HL-60/S4 treated with retinoic acid at 250 ng/mL for 4 days and 3 days (cell line): ENCODE measurements around the gene ZBTB7C.

ENCODE experiments used
- in situ Hi-C: fragments of 300-500 bp; cut with MboI; formaldehyde crosslinking; loops from 2 replicates; pipeline ENCODE4 v1.7.0; 2022; ENCODE audit warnings: low sequenced_read_pairs

ZBTB7C gene

DNA sequence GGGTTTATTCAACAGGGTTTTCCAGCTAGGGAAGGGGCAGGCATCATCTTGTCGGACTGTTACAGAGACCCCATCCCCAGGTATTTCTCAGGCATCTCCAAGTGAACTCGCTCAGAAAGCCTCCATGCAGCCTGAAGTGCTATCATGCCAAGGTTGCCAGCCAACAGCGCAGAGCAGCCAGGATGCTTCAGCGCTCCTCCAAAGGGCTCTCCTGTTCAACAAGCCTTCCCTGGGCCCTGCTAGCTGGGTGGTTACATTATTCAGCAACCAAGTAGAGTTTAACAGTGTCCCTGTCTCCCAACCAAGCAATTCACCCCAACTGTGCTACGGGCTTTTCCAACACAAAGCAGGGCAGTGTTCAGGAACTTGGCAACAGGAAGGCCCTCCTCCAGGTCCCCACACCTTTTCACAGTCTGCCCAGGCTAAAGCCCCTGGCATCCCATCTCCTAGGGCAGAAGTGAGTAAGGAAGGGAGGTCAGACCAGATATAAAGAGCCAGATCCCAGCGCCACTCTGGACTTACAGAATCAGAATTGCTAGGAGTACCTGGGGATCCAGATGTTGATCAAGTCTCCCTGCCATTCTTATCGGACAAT, 52.9 kb downstream of the ZBTB7C start:
- in situ Hi-C loops, result no loop called here

DNA sequence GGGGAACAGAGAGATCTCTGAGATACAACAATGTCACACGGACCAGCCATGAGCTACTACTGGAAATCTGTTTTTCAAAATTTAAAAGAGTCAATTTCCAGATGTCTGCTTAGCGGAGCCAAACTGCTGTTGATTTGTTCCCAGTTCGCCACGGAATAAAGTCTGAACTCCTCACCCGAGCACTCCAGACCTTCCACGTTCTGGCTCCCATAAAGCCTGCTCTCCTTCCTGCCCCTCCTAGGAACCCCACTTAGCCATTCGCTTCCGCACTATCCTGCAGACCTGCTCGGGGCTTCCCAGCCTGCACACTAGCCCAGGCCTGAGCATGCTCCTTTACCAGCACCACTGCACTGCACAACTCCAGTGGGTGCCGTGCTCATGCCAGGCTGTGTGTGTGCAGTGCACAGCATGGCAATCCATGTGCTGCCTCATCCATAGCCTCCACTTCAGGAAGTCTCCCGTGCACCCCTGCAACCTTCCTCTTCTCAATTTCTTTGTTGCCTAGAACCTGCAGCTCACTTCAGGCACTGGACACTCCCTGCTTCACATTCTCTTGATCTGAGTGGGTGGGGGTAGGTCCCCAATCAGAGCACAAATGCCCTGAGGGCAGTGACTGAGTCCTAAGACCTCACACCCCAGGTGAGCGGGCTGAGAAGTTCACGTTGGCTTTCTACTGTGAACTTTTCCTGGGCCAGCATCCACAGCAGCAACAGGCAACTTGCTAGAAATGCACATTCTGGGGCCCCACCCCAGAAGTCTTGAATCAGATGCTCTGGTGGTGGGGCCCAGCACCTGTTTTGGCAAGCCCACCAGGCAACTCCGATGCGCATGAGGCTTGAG, 53.7 kb downstream of the ZBTB7C start:
- in situ Hi-C loops, result no loop called here

DNA sequence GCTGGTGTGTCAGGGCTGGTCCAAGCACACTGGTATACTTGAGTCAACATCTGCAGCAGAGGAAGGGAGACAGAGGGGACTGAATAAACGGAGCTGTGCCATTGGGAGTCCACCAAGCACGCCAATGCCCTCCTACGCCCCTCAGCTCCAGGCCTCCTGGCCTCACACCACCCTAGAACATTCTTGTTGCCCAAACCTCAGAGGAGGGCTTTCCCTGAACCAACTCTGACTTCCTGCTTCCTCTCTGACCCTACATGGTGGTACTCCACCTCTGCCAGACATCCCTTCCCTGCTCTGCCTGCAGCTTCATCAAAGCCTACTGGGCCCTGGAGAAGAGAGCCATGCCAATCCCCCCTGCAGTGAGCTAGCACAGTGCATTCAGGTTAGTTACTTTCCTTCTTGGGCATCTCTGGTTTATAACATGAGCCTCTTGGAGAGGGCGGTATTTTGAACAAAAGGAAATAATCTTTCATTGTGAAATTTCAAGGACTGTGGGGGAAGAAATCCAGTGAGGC, 54.4 kb downstream of the ZBTB7C start:
- in situ Hi-C loops, result no loop called here

DNA sequence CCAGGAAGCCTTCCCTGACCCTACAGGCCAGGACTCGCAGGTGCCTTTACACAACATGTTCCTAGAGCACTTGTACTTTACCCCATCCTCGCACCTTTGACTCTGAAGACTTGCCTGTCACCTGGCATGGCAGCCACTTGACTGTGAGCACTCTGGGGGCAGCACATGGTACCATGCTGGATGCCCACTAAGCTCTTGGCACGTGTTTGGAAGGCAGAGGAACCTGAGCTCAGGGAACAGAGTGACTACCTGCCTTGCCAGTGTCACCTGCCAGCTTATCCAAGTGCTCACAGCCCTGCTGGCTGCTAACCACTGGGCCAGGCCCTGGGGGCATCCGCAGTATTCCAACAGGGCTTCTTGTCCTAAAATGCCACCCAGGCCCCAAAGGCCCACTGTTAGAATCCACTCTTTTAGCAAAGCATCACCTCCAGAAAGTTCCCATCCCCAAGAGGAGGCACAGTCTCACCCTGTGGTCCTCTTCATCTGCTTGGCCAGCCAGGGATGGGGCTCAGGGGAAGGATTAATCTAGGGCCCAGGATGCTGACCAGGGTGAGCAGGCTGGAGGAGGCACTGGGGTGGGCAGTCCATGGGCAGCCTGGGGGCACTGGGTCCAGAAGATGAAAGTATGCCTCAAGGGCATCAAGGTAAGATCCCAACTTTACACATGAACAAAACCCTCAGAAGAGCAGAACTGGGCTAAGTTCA, 57.0 kb downstream of the ZBTB7C start:
- in situ Hi-C loops, result no loop called here

DNA sequence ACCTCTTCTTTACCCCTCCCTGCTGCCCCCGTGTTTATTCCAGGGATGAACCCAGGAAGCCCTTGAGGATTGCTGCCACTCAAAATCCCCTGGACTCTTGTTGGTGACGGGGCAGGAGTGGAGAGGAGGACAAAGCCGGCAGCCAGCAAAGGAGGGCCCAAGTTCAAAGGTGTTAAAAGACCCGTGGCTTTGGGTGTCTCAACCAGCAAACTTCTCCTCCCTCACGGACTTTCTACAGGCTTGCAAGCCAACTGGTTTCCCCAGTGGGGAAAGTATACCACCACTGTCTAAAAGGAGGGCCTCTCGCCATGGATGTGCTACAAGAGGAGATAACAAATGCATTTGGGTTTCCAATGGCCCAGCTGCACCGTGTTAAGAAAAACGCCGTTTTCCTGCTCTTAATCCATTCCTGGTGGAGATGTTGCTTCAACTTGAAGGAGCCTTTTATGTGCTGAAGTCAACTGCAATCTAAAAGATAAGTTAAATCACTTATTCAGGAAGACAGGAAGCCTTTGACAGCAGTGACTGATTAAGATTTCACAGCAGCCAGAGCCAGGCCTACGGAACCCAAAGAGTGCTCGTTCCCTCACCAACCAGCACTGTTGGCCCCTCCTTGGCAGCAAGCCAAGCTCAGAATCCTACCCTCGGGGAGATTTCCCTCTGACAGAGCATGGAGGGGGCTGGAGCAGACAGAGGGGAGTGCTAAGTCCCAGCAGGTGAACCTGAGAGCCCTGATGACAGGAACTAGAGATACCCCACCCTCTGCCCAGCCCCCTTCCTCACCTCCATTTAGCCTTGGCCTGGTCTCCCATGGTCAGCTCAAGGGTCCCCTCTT, 57.8 kb downstream of the ZBTB7C start:
- in situ Hi-C loops, result no loop called here

DNA sequence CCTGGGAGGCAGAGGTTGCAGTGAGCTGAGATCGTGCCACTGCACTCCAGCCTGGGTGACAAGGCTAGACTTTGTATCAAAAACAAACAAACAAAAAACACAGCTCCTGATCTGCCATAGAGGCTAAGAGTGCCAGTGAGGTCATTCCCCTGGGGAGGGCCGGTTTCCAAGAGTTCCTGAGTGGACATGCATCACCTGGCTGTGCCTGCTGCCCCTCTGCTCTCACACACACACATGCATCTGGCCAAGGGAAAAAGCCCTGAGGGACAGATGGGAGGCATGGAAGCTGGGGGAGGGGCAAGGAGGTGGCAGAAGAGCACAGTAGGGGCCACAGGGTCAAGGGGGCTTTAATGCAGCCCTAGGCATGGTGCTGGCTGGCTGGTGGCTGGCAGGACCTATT, 60.4 kb downstream of the ZBTB7C start:
- in situ Hi-C loops, result no loop called here

DNA sequence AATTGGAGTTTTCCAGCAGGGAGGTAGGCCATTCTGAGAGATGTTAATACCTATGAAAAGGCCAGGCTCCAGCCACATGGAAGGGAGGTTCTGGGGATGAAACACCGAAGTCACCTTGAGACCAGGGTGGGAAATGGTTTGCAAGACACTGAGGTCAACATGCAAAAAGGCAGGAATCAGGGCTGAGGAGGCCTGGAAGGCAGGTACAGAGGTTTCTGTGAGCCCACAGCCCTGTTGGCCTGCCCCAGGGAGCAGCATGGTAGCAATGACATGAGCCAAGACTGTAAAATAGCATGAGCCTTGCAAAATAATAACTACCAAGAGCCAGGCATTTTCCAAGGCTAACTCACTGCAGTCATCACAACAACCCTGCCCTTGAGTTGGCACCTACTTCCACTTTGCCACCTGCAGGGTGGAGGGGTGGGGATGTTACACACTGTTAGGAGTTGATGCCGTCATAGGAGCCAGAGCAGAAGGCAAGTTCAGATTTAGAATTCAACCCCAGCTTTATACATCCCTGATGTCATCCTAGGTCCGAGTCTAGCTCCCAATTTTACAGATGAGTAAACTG, 61.3 kb downstream of the ZBTB7C start:
- in situ Hi-C loops, result no loop called here

DNA sequence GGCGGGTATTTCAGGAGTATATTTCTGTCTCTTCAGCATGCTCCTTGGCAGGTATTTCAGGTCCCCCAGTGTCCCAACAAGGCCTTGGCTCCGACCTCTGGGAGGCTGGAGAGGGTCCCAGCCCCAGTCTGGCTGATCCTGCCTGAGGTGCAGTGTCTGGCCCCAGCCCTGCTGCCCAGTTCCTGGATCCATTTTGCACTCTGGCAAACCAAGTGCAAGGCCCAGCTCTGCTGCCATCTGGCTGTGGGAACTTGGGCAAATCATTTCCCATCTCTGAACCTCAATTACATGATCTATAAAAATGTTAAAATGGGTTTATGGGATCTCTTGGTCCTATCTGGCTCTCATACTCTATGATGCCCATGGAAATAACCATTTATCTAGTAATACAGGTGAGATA, 63.6 kb downstream of the ZBTB7C start:
- in situ Hi-C loops, result no loop called here

DNA sequence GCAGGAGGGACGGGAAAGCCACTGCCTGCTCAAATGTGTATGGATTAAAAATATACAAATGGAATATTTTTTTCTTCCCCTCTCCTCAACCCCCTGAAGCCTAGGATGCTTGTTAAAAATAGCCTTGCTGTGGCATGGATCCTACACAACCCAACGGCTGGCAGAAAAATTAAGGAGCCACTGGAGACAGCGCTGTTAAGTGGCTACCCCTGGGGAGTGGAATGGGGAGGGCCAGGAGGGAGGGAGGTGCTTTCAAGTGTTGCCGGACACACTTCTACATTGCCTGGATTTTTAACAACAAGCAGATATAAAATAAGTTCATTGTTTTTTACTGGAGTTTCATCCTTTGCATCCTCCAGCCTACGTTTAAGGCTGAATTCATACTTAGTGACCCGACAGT, 66.6 kb downstream of the ZBTB7C start:
- in situ Hi-C loops, result no loop called here

DNA sequence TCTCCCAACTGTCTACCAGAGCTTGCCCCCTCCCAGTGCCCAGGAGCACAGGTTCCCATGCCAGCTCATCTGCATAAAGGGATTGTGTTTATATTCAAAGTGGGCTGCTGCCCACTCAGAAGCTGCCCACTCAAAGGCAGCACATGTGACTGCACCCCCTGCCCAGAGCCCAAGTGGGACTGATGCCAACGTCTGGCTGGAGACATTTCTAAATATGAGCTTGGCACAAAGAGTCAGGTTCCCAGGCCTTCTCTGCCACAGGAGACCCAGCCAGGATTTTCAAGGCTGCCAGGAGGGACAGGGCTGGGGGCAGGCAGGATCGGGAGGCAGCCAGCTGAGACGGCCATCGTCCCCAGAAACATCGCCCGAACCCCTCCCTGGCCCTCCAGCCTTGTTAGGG, 67.1 kb downstream of the ZBTB7C start:
- in situ Hi-C loops, result no loop called here

DNA sequence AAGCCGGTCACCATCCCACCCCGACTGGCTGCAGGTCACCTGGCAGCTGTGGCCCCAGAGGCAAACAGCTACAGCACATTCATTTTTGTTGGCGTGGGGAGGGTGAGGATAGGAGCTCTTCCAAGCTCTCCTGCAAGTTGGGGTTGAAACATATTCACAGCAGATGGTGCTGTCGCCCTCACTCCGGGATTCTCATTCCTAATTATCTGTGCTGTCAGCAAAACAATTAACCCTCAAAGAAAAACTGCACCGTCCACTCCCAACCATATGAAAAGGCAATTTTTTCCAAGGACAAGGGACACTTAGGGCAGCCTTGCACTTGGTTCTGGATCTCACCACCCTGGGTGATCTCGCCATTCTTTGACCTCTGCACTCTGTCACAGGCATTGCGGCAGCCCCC, 68.6 kb downstream of the ZBTB7C start:
- in situ Hi-C loops, result no loop called here

DNA sequence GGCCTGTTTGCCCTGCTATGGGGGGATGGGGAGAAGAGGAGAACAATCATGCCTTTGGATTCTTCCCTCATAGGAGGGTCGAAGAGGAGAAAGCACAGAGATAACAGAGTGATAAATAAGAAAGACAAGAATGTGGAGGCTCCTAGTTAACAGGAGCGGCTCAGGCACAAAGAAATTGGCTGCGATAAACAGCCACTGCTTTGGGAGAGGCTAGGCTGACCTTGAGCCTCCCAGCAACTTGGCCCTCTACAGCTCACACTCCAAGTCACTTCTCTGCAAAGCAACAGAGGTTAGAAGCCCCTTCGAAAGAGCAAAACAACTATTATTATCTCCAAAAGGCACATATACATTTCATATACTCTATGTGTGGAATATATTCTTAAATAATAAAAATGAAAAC, 69.5 kb downstream of the ZBTB7C start:
- in situ Hi-C loops, result no loop called here

DNA sequence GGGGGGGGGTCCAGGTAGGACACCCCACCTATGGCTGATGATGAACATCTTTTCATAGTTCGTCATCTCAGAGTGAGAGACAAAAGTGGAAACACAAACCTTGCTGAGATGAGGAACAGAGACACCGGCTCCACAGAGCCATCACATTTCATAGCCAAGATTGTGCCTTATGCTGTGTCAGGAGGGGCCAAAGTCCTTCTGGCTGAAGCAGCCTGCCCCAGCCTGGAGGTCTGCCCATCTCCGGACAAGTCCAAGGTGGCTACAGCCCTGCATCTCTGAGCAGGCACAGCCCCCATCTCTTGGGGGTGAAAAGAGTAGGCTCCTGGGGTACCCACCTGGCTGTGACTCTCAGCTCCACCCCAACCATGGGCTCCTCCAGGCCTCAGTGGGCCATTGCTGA, 70.3 kb downstream of the ZBTB7C start:
- in situ Hi-C loops, result no loop called here

DNA sequence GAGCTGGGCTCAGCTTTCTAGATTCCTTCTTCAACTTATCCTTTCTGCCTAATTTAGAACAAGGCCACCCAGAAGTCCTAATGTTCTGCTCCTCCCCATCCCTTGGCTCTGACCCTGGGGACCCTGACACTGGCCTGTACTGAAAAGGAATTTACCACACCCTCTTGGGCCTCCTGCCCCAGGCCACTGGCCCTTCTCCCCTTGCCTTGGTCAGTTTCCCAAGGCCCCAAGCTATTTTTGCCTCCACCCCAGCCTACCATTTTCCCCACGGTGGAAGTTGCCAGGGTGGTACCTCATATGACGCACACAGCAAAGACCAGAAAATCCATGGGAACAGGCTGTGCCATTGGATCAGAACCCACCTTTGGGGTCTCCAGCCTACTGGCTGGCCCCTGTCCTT, 72.1 kb downstream of the ZBTB7C start:
- in situ Hi-C loops, result no loop called here

DNA sequence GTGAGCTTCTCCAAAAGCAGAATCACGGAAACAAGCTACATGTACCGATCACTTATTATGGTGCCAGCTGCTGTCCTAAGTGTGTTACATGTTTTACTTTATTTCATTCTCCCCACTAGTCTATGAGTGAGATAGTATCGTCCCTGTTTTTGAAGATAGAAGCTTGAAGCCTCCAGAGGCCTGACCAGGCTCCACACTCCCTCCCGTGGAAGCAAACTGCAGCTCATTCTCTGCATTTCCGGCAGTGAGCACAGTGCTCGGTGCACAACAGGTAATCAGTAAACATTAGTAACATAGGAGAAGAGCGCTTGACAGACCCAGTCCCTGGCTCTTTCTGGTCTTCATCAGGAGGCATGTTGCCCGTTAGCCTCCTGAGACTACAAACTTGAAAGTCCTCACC, 72.9 kb downstream of the ZBTB7C start:
- in situ Hi-C loops, result no loop called here

DNA sequence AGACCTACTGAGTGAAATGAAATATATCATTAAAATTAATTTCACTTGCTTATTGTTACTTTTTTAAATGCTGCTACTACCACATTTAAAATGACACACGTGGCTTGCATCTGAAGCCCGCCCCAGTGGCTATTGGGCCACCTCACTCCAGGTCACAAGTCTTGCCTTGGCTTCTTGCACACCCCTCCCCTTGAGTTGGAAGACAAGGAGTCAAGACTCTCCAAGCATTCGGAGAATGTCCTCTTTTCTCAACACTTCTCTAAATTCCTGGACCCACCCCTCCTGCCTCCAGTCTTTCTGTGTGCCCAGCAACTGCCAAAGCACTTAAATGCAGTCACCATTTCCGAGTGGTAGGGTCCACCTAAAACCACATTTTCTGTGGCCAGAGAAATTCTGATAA, 73.4 kb downstream of the ZBTB7C start:
- in situ Hi-C loops, result no loop called here

DNA sequence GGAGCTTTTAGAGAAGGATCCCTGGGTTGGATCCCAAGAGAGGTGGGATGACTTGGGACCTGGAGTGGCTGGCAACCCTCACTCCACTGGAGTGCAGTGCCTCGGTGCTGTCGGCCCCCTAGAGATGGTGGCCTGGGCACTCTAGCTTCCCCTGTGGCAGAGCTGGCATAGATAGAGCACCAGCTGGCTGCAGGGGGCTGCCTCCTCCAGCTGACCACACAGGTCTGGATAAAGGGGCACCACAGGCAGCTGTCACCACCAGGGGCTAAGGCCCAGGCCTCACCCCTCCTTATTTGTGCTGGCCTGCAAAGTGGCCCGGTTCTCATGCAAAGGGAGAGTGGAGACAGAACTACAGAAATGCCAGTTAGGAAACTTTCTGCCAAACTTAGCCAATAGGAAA, 74.3 kb downstream of the ZBTB7C start:
- in situ Hi-C loops, result no loop called here

DNA sequence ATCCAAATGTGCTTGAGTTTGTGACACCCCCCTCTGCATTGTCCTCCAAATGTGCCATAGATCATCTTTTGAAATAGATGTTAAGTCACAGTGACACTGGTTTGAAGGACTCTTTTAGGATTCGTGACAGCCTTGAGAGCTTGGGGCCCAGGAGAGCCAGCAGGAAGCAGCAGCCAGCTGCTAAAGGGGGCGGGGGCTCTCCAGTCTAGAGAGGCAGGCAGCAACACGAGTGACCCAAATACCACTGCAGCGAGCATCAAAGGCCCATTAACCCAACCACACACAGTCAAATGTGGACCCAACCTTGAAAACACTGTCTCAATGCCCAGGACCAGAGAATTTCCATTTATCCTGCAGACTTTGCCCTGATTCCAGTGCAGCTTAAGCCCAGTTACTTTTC, 75.6 kb downstream of the ZBTB7C start:
- in situ Hi-C loops, result no loop called here

DNA sequence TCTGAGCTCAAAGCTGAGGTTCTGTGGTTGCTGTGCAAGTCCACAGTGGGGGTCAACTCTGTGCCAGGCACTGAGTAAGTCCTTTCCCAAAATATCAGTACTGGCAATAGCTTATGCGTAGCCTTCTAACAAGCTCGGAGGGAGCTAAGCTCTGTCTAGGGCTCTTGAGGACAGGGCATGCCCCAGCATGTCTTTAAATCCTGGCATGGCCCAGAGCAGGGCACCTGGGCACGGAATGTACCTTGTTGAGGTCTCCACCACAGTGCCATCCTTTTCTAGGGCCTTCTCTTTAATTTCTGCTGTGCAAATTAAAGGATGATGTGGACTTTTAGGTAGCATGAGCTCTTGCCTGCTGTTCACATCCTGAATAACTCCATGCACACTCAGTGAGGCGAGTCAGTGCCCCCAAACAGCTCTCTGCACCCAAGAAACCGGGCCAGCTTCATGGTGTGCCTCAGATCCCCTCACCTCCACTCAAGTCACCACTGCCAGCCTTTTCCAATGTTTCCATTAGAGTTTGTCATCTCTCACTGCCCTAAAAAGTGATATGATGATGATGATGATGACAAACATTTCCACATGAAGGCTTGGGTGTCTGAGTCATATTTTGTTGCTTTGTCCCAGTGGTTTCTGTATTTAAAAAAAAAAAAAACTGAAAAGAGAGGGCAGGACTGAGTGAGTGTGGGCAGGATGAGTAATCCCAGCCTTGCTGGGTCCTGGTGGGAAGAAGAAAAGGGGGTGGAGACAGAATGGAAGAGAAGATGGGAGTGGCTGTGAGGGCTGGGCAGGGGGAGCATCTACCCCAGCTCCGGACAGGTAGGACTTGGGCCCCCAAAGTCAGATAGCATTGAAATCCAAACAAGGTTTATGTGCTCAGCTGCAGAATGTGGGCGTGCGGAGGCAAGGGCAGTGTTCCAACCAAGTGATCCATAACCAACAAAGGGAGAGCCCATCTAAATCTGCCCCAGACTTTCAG, 78.9 kb downstream of the ZBTB7C start:
- in situ Hi-C loops, result no loop called here
